ENCODE measurements around the gene PIP4K2A.
A peak's percentile ranks its signal among the peaks of the same experiment; 100 is the strongest.

The PIP4K2A gene

GRCh38 chr10:22714479-22715289, at the start of gene PIP4K2A:
PIP4K2A (minus strand) TSS chr10:22714578; CDS start chr10:22714326, 252 bp downstream.
- TF ChIP-seq ZFX (IDR thresholded peaks at IDR 0.05) (no peak), CTCF (conservative IDR thresholded peaks at IDR 0.05) (no peak)
- peak within 1 kb of the TSS; percentile 68 for H3K27ac ChIP-seq

- no peak overlapping the region for H3K27ac ChIP-seq
- TF ChIP-seq CTCF (conservative IDR thresholded peaks at IDR 0.05) = no peak
- TF ChIP-seq ZFX (IDR thresholded peaks at IDR 0.05) = no peak
Measured at GRCh38 chr10:22761569-22762220, 47.3 kb upstream of the PIP4K2A start.

- TF ChIP-seq ZFX (IDR thresholded peaks at IDR 0.05) = no peak
- no peak for TF ChIP-seq CTCF (conservative IDR thresholded peaks at IDR 0.05)
- H3K27ac ChIP-seq = no peak overlapping the region
Measured at GRCh38 chr10:22760025-22760424, 45.6 kb upstream of the PIP4K2A start.

DNA sequence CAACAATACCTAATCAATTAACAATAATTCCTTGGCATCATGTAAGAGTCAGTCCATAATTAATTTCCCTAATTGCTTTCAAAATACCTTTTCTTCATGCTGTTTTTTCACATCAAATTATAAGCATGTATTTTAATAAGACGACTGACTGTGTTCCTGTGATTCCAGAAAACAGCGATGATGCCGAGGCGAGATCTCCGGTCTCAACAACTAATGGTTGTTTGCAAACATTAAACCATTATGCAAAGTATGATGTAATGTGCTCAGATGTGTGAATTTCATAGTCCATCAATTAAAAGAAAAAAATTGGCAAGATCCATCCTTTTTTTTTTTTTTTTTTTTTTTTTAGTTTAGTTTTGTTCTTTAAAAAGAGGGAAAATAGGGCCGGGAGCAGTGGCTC, 44.5 kb upstream of the PIP4K2A start:
- no peak overlapping the region for H3K27ac ChIP-seq
- TF ChIP-seq ZFX (IDR thresholded peaks at IDR 0.05) (no peak), CTCF (conservative IDR thresholded peaks at IDR 0.05) (no peak)

DNA sequence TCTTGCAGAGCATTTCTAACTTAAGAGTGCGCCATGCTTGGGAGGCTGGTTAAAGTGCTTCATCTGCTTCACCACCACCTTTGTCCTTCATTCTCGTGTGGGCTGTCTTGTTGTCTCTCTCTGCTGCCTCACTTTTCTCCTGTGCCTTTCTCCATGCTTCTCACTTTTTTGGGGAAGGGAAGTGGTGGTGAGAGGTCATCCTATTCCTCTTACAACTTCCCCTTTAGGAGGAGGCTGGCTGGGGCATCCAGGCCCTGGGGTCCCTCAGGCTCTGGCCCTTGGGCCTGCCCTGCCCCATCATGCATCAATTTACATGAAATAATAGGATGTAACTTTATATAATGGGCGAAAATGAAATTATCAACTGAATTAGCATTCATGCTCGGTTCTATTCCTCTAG, 39.9 kb upstream of the PIP4K2A start:
- TF ChIP-seq ZFX (IDR thresholded peaks at IDR 0.05) (no peak), CTCF (conservative IDR thresholded peaks at IDR 0.05) (no peak)
- no peak overlapping the region for H3K27ac ChIP-seq

DNA sequence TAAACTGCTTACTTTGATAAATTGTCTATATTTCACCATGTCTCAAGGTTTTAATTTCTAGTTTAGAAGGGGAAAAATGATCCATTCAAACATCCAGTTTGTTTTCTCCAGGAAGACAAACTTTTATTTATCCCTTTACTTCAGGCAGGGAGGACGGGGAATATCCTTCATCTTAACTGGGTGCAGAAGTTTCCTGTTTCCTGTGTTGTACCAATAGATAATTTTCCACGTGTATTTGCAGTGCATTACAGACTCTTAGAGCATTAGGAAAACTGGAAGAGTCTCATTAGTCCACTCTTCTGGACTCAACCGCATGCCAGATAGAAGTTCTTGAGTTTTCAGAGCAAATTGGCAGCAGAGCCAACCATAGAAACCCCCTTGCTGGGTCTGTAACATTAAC, 39.4 kb upstream of the PIP4K2A start:
- no peak for TF ChIP-seq CTCF (conservative IDR thresholded peaks at IDR 0.05)
- TF ChIP-seq ZFX (IDR thresholded peaks at IDR 0.05) = no peak

GRCh38 chr10:22752272-22752889, 38.0 kb upstream of the PIP4K2A start:
- TF ChIP-seq CTCF (conservative IDR thresholded peaks at IDR 0.05) (no peak), ZFX (IDR thresholded peaks at IDR 0.05) (no peak)
- H3K27ac ChIP-seq = no peak overlapping the region

More for the DNA sequence above, 39.4 kb upstream of the PIP4K2A start:
- H3K27ac ChIP-seq = no peak overlapping the region
